Breast epithelium (tissue), 3 donors: ENCODE results near the gene C6orf89.

Experiments used
- CTCF ChIP-seq, 3 donors: fragments of 450-650 bp; IDR thresholded peaks; one replicate each; pipeline ENCODE4 v1.5.1; 2016 to 2017; ENCODE audit warnings: antibody characterized with exemption in 3 of 3, mild to moderate bottlenecking in 3 of 3, moderate library complexity in 3 of 3
- POLR2A ChIP-seq: fragments of 450-650 bp; IDR thresholded peaks from one replicate; pipeline ENCODE4 v1.6.1; 2016; ENCODE audit warnings: antibody characterized with exemption, mild to moderate bottlenecking, moderate library complexity
- POLR2AphosphoS5 ChIP-seq, 3 donors: sonication (generic); formaldehyde crosslinking; IDR thresholded peaks; one replicate each; pipeline ENCODE4 v1.6.1; 2017; ENCODE audit warnings: antibody characterized with exemption in 3 of 3

DNA sequence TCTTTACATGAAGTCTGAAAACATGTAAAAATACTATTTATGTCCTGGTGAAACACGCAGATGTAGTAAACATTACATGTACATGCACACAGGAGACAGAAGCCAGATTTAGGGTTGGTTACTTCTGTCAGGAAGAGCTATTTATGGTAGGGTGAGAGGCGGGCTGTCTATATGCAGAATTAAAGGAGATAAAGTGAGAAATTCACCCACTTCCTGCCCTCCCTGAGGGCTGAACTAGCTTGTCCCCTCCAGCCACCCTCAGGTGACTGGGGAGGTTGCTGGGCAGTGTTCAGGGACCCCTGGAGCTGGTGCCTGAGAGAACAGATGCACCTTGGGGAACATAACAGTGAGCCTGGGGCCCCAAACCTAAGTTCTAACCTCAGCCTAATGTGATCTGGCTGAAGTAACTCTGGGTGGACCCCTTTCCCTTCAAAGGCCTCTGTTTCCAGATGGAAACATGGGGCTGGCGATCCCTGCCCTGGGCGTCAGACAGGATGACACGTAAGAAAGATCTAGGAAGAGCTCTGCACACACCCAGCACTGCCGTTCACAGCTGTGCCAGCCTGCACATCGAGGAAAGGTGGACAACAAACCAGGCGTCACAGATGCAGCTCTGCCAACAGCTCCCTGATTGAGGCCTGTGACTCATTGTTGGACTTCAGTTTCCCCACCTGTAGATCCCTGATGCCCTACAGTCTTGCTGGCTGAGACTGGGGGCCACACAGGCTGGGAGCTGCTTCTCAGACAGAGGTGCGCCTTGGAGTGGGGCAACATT, 70.1 kb downstream of the C6orf89 start:
- TF ChIP-seq POLR2AphosphoS5 (IDR thresholded peaks at IDR 0.05): no peak
- no peak for TF ChIP-seq CTCF (IDR thresholded peaks at IDR 0.05)
- no peak for TF ChIP-seq POLR2A
